ENCODE data around the gene ZNF71. TPM values are rescaled to one million over a fixed set of nuclear protein-coding genes. Genes with fewer than 3 reads are reported as not detected.

Gene ZNF71
- total and polyA plus RNA-seq, 2 donors = 3.5 to 5.1 TPM

DNA sequence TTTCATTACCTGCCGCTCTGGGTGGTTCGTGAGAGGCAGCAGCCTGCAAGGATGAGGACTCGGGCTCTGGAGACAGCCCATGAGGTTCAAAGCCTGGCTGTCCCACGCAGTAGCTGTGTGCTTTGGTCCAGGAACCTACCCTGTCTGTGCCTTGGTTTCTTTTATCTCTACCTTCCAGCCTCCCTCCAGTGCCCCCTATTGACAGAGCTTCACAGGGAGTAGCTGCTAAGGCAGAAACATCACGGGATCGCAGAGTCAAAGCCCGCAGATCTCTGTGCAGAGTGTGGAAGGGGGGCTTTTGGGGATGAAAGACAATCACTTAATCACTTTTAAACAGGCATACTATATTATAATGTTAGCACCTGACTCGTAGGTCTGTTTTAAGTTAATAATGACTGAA lies 16.2 kb downstream of the ZNF71 start:
- H3K9me3 ChIP-seq (ENCODE audit: control insufficient read depth in 2 of 2, insufficient read depth in 1 of 2, low read length in 1 of 2) = peaks cover 9 to 11% of the 10 kb centered on the region in 2 donors
- 83% methylated on average over 8 of the region's 8 CpGs for WGBS

GRCh38 chr19:56612737-56613136 lies 17.6 kb downstream of the ZNF71 start:
- Histone ChIP-seq H3K9me3 (ENCODE audit: control insufficient read depth in 2 of 2, insufficient read depth in 1 of 2, low read length in 1 of 2) (peaks cover 11 to 15% of the 10 kb centered on the region in 2 donors), H3K4me3 (ENCODE audit: low read length in 2 of 2) (no peak overlapping the region), H3K4me1 (ENCODE audit: control insufficient read depth in 2 of 2, insufficient read depth in 2 of 2, low read length in 2 of 2) (no peaks in the 10 kb centered on the region), H3K36me3 (ENCODE audit: control insufficient read depth in 2 of 2, insufficient read depth in 2 of 2, low read length in 1 of 2) (peaks cover 0 to 12% of the 10 kb centered on the region in 2 donors), H3K27me3 (ENCODE audit: control insufficient read depth in 2 of 2, insufficient read depth in 1 of 2, low read length in 1 of 2) (no peaks in the 10 kb centered on the region), H3K27ac (ENCODE audit: low read depth in 1 of 2, low read length in 1 of 2) (no peak overlapping the region)
- WGBS = 95% methylated on average over 2 of the region's 2 CpGs
- DNase-seq (ENCODE audit: low read depth in 6 of 9, low spot score in 9 of 9) = no peak

More for the DNA sequence above, 16.2 kb downstream of the ZNF71 start:
- Histone ChIP-seq H3K36me3 (ENCODE audit: control insufficient read depth in 2 of 2, insufficient read depth in 2 of 2, low read length in 1 of 2) (peaks cover 0 to 9% of the 10 kb centered on the region in 2 donors), H3K4me3 (ENCODE audit: low read length in 2 of 2) (no peak overlapping the region), H3K4me1 (ENCODE audit: control insufficient read depth in 2 of 2, insufficient read depth in 2 of 2, low read length in 2 of 2) (no peaks in the 10 kb centered on the region), H3K27ac (ENCODE audit: low read depth in 1 of 2, low read length in 1 of 2) (no peak overlapping the region), H3K27me3 (ENCODE audit: control insufficient read depth in 2 of 2, insufficient read depth in 1 of 2, low read length in 1 of 2) (no peaks in the 10 kb centered on the region)
- DNase-seq (ENCODE audit: low read depth in 6 of 9, low spot score in 9 of 9) = no peak

- Histone ChIP-seq H3K4me3 (ENCODE audit: low read length in 2 of 2) (no peak overlapping the region), H3K36me3 (ENCODE audit: control insufficient read depth in 2 of 2, insufficient read depth in 2 of 2, low read length in 1 of 2) (peaks cover 0 to 15% of the 10 kb centered on the region in 2 donors), H3K9me3 (ENCODE audit: control insufficient read depth in 2 of 2, insufficient read depth in 1 of 2, low read length in 1 of 2) (peaks cover 13 to 21% of the 10 kb centered on the region in 2 donors), H3K27ac (ENCODE audit: low read depth in 1 of 2, low read length in 1 of 2) (no peak overlapping the region), H3K4me1 (ENCODE audit: control insufficient read depth in 2 of 2, insufficient read depth in 2 of 2, low read length in 2 of 2) (no peaks in the 10 kb centered on the region), H3K27me3 (ENCODE audit: control insufficient read depth in 2 of 2, insufficient read depth in 1 of 2, low read length in 1 of 2) (no peaks in the 10 kb centered on the region)
- 90% methylated on average over 5 of the region's 5 CpGs for WGBS
- no peak for DNase-seq (ENCODE audit: low read depth in 6 of 9, low spot score in 9 of 9)
Observed at GRCh38 chr19:56613639-56614038, 18.5 kb downstream of the ZNF71 start.

DNA sequence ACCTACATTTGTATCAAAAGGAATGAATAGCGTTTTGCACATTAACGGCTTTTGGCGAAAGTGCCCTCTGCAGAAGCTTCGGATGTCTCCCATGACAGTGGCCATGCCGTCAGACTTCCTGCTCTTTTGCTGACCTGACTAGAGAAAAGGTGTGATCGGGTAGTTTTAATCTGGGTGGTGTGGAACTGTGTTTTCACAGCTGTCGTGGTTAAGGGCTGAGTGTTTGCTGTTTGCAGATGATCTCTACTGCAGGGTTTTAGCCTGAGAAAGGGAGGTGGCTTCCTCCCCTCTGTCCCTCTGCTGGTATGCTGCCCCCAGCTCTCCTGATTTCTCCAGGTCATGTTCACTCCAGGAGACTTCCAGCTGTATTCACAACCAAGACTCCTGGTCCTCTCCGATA lies 22.4 kb downstream of the ZNF71 start:
- no peaks in the 10 kb centered on the region for H3K4me1 ChIP-seq (ENCODE audit: control insufficient read depth in 2 of 2, insufficient read depth in 2 of 2, low read length in 2 of 2)
- H3K27ac ChIP-seq (ENCODE audit: low read depth in 1 of 2, low read length in 1 of 2) = no peak overlapping the region
- no peak overlapping the region for H3K4me3 ChIP-seq (ENCODE audit: low read length in 2 of 2)
- peaks cover 0 to 36% of the 10 kb centered on the region in 2 donors for H3K36me3 ChIP-seq (ENCODE audit: control insufficient read depth in 2 of 2, insufficient read depth in 2 of 2, low read length in 1 of 2)
- H3K27me3 ChIP-seq (ENCODE audit: control insufficient read depth in 2 of 2, insufficient read depth in 1 of 2, low read length in 1 of 2) = no peaks in the 10 kb centered on the region
- WGBS = 97% methylated on average over 8 of the region's 8 CpGs
- peaks cover 32 to 53% of the 10 kb centered on the region in 2 donors for H3K9me3 ChIP-seq (ENCODE audit: control insufficient read depth in 2 of 2, insufficient read depth in 1 of 2, low read length in 1 of 2)
- DNase-seq (ENCODE audit: low read depth in 6 of 9, low spot score in 9 of 9) = no peak

GRCh38 chr19:56619121-56619520 lies 24.0 kb downstream of the ZNF71 start:
- Histone ChIP-seq H3K4me3 (ENCODE audit: low read length in 2 of 2) (no peak overlapping the region), H3K4me1 (ENCODE audit: control insufficient read depth in 2 of 2, insufficient read depth in 2 of 2, low read length in 2 of 2) (no peaks in the 10 kb centered on the region), H3K9me3 (ENCODE audit: control insufficient read depth in 2 of 2, insufficient read depth in 1 of 2, low read length in 1 of 2) (peaks cover 32 to 55% of the 10 kb centered on the region in 2 donors), H3K36me3 (ENCODE audit: control insufficient read depth in 2 of 2, insufficient read depth in 2 of 2, low read length in 1 of 2) (peaks cover 0 to 35% of the 10 kb centered on the region in 2 donors), H3K27me3 (ENCODE audit: control insufficient read depth in 2 of 2, insufficient read depth in 1 of 2, low read length in 1 of 2) (no peaks in the 10 kb centered on the region), H3K27ac (ENCODE audit: low read depth in 1 of 2, low read length in 1 of 2) (no peak overlapping the region)
- WGBS = 88% methylated on average over 8 of the region's 8 CpGs
- no peak for DNase-seq (ENCODE audit: low read depth in 6 of 9, low spot score in 9 of 9)

DNA sequence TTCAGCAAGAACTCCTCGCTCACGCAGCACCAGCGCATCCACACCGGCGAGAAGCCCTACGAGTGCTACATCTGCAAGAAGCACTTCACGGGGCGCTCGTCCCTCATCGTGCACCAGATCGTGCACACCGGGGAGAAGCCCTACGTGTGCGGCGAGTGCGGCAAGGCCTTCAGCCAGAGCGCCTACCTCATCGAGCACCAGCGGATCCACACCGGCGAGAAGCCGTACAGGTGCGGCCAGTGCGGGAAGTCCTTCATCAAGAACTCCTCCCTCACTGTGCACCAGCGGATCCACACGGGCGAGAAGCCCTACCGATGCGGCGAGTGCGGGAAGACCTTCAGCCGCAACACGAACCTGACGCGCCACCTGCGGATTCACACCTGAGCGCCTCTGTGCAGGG lies 27.3 kb downstream of the ZNF71 start:
- Histone ChIP-seq H3K4me3 (ENCODE audit: low read length in 2 of 2) (no peak overlapping the region), H3K4me1 (ENCODE audit: control insufficient read depth in 2 of 2, insufficient read depth in 2 of 2, low read length in 2 of 2) (no peaks in the 10 kb centered on the region), H3K36me3 (ENCODE audit: control insufficient read depth in 2 of 2, insufficient read depth in 2 of 2, low read length in 1 of 2) (peaks cover 0 to 43% of the 10 kb centered on the region in 2 donors), H3K9me3 (ENCODE audit: control insufficient read depth in 2 of 2, insufficient read depth in 1 of 2, low read length in 1 of 2) (peaks cover 36 to 75% of the 10 kb centered on the region in 2 donors), H3K27me3 (ENCODE audit: control insufficient read depth in 2 of 2, insufficient read depth in 1 of 2, low read length in 1 of 2) (no peaks in the 10 kb centered on the region), H3K27ac (ENCODE audit: low read depth in 1 of 2, low read length in 1 of 2) (no peak overlapping the region)
- no peak for DNase-seq (ENCODE audit: low read depth in 6 of 9, low spot score in 9 of 9)
- 98% methylated on average over 37 of the region's 37 CpGs for WGBS

GRCh38 chr19:56623006-56623405 lies 27.9 kb downstream of the ZNF71 start:
- no peak overlapping the region for H3K4me3 ChIP-seq (ENCODE audit: low read length in 2 of 2)
- H3K27me3 ChIP-seq (ENCODE audit: control insufficient read depth in 2 of 2, insufficient read depth in 1 of 2, low read length in 1 of 2) = no peaks in the 10 kb centered on the region
- WGBS = 92% methylated on average over 9 of the region's 9 CpGs
- H3K27ac ChIP-seq (ENCODE audit: low read depth in 1 of 2, low read length in 1 of 2) = no peak overlapping the region
- DNase-seq (ENCODE audit: low read depth in 6 of 9, low spot score in 9 of 9) = no peak
- H3K9me3 ChIP-seq (ENCODE audit: control insufficient read depth in 2 of 2, insufficient read depth in 1 of 2, low read length in 1 of 2) = peaks cover 33 to 75% of the 10 kb centered on the region in 2 donors
- H3K4me1 ChIP-seq (ENCODE audit: control insufficient read depth in 2 of 2, insufficient read depth in 2 of 2, low read length in 2 of 2) = no peaks in the 10 kb centered on the region
- peaks cover 0 to 38% of the 10 kb centered on the region in 2 donors for H3K36me3 ChIP-seq (ENCODE audit: control insufficient read depth in 2 of 2, insufficient read depth in 2 of 2, low read length in 1 of 2)

DNA sequence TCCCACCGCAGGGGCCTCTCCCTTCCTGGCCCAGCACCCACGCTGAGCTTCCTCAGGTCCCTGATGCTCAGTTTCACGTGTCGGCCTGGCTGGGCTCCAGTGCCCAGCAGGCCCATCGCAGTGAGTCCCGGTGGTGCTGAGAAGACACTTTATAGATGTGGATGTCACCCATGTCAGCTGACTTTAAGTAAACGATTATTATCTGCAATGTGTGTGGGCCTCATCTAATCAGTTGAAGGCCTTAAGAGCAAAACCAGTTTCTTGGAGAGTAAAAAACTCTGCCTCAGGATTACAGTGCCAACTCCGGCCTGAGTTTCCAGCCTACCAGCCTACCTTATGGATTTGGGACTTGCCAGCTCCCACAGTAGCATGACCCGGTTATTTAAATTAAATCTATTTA lies 30.6 kb downstream of the ZNF71 start:
- peaks cover 39 to 76% of the 10 kb centered on the region in 2 donors for H3K9me3 ChIP-seq (ENCODE audit: control insufficient read depth in 2 of 2, insufficient read depth in 1 of 2, low read length in 1 of 2)
- H3K4me1 ChIP-seq (ENCODE audit: control insufficient read depth in 2 of 2, insufficient read depth in 2 of 2, low read length in 2 of 2) = no peaks in the 10 kb centered on the region
- WGBS = 96% methylated on average over 9 of the region's 9 CpGs
- no peak for DNase-seq (ENCODE audit: low read depth in 6 of 9, low spot score in 9 of 9)
- H3K27ac ChIP-seq (ENCODE audit: low read depth in 1 of 2, low read length in 1 of 2) = no peak overlapping the region
- no peaks in the 10 kb centered on the region for H3K27me3 ChIP-seq (ENCODE audit: control insufficient read depth in 2 of 2, insufficient read depth in 1 of 2, low read length in 1 of 2)
- H3K36me3 ChIP-seq (ENCODE audit: control insufficient read depth in 2 of 2, insufficient read depth in 2 of 2, low read length in 1 of 2) = peaks cover 0 to 35% of the 10 kb centered on the region in 2 donors
- H3K4me3 ChIP-seq (ENCODE audit: low read length in 2 of 2) = no peak overlapping the region

DNA sequence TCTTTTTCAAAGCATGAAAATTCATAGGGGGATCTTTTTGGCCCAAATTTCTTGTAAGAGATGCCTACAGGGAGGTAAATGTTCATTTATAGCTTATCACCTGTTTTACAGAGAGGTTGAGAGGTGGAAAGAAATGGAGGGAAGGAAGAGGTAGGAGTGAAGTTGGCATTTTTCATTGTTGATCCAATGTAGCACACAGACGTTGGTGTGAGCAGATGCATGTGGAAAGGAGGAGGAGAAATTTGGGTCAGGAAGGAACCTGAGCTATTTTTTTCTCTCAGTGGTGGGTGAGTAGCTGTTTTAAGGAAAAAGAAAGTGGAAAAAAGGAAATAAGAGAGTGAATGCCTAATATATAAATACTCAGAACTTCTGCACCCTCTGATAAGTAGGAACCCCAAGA lies 37.9 kb downstream of the ZNF71 start:
- no peak overlapping the region for H3K4me3 ChIP-seq (ENCODE audit: low read length in 2 of 2)
- no peak overlapping the region for H3K27ac ChIP-seq (ENCODE audit: low read depth in 1 of 2, low read length in 1 of 2)
- 20% methylated on average over 1 of the region's 1 CpG for WGBS
- peaks cover 11 to 31% of the 10 kb centered on the region in 2 donors for H3K9me3 ChIP-seq (ENCODE audit: control insufficient read depth in 2 of 2, insufficient read depth in 1 of 2, low read length in 1 of 2)
- H3K27me3 ChIP-seq (ENCODE audit: control insufficient read depth in 2 of 2, insufficient read depth in 1 of 2, low read length in 1 of 2) = no peaks in the 10 kb centered on the region
- H3K36me3 ChIP-seq (ENCODE audit: control insufficient read depth in 2 of 2, insufficient read depth in 2 of 2, low read length in 1 of 2) = no peaks in the 10 kb centered on the region
- no peak for DNase-seq (ENCODE audit: low read depth in 6 of 9, low spot score in 9 of 9)
- no peaks in the 10 kb centered on the region for H3K4me1 ChIP-seq (ENCODE audit: control insufficient read depth in 2 of 2, insufficient read depth in 2 of 2, low read length in 2 of 2)

Data from thymus (tissue), 11 donors.